ENCODE measurements around the gene AXIN2.

- no peak for TF ChIP-seq POLR2A (IDR thresholded peaks at IDR 0.05)
- TF ChIP-seq, protein P1, sequence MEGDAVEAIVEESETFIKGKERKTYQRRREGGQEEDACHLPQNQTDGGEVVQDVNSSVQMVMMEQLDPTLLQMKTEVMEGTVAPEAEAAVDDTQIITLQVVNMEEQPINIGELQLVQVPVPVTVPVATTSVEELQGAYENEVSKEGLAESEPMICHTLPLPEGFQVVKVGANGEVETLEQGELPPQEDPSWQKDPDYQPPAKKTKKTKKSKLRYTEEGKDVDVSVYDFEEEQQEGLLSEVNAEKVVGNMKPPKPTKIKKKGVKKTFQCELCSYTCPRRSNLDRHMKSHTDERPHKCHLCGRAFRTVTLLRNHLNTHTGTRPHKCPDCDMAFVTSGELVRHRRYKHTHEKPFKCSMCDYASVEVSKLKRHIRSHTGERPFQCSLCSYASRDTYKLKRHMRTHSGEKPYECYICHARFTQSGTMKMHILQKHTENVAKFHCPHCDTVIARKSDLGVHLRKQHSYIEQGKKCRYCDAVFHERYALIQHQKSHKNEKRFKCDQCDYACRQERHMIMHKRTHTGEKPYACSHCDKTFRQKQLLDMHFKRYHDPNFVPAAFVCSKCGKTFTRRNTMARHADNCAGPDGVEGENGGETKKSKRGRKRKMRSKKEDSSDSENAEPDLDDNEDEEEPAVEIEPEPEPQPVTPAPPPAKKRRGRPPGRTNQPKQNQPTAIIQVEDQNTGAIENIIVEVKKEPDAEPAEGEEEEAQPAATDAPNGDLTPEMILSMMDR (IDR thresholded peaks at IDR 0.05): no peak
Measured at GRCh38 chr17:65598746-65599145, 37.3 kb upstream of the AXIN2 start.
